Heart left ventricle (tissue), 13 donors: ENCODE data around the gene WNT9A.
"Not testable (repeated sequence)": the region's sequence is repeated elsewhere in the genome, so short reads cannot be mapped to it uniquely, and the experiment has no call there.

ENCODE experiments used
- POLR2A ChIP-seq, 2 donors: fragments of 450-650 bp; IDR thresholded peaks; one replicate each; pipeline ENCODE4 v1.6.1; 2017; ENCODE audit warnings: antibody characterized with exemption in 2 of 2, mild to moderate bottlenecking in 2 of 2, moderate library complexity in 2 of 2
- TF ChIP-seq, protein P1 (sequence below), 12 donors: fragments of 200-600 bp; sonication (generic) in 4 of 12; IDR thresholded peaks; one replicate each; pipeline versions ENCODE4 v1.5.0 to v1.8.0; 2018 to 2022; ENCODE audit warnings: antibody characterized with exemption in 12 of 12, mild to moderate bottlenecking in 5 of 12
- donor health status: ischemic (EF 13 %, LVEDD 7.1; RV severe dilation, severe dysfunction).
- donor health status: DM: no; HTN: yes; CAD: no.
- donor health status: DM: no; HTN: no; CAD: no.
- donor health status: ischemic (EF 25% LVEDD 6.9; RV normal size, moderate dysfunction).
- donor health status: ischemic (EF 25% LVEDD 5.7; RV mildly dilated, moderate dysfunction).
- donor health status: ischemic (EF 35%, LVEDD 5.7; RV mildly dilated, moderate dysfunction).
- donor health status: nonischemic (EF 11% LVEDD 7.7; RV severe dilation, severe dysfunction).
- donor health status: DM: yes; HTN: yes; CAD: no.
- donor health status: PGD.
- donor health status: ischemic (EF 29% LVEDD 5.4; RV normal size, mild dysfunction).
- donor health status: nonischemic (EF 23%, LVEDD 6.1; RV moderate dilation, normal function).

DNA sequence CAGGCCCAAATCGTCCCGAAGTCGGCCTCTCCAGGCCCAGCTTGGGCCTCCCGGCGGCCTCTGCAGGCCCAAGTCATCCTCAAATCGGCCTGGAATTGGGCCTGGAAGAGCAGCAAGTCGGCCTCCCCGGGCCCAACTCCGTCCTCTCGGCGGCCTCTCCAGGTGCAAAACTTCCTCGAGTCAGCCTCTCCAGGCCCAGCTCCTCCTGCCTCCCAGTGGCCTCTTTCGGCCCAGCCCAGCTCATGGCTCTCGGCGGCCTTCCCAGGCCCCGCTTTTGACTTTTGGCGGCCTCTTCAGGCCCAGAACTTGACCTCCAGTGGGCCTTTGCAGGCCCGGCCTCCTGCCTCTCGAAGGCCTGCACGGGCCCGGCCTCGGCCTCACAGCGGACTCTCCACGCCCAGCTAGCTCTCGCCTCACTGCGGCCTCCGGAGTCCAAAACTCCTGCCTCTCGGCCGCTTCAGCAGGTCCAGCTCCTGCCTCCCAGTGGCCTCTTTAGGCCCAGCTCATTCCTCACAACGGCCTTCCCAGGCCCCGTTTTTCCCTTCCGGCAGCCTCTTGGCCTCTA, 26.1 kb upstream of the WNT9A start:
- TF ChIP-seq, protein P1, sequence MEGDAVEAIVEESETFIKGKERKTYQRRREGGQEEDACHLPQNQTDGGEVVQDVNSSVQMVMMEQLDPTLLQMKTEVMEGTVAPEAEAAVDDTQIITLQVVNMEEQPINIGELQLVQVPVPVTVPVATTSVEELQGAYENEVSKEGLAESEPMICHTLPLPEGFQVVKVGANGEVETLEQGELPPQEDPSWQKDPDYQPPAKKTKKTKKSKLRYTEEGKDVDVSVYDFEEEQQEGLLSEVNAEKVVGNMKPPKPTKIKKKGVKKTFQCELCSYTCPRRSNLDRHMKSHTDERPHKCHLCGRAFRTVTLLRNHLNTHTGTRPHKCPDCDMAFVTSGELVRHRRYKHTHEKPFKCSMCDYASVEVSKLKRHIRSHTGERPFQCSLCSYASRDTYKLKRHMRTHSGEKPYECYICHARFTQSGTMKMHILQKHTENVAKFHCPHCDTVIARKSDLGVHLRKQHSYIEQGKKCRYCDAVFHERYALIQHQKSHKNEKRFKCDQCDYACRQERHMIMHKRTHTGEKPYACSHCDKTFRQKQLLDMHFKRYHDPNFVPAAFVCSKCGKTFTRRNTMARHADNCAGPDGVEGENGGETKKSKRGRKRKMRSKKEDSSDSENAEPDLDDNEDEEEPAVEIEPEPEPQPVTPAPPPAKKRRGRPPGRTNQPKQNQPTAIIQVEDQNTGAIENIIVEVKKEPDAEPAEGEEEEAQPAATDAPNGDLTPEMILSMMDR (IDR thresholded peaks at IDR 0.05): not testable (repeated sequence)
- TF ChIP-seq POLR2A (IDR thresholded peaks at IDR 0.05): not testable (repeated sequence)
